Mesenchymal stem cell (in vitro differentiated cells and primary cell): Measurements from ENCODE around the gene PCYT2.

ENCODE experiments used
- DNase-seq: peaks from one replicate; pipeline ENCODE4 v3.0.0-alpha.2; 2013
- H2AFZ ChIP-seq: one replicate; pipeline ENCODE4 v1.6.1; 2013; ENCODE audit warnings: low read depth, mild to moderate bottlenecking, control low read depth, inconsistent platforms, low read length, moderate library complexity
- H2AK5ac ChIP-seq: 2 replicates; pipeline ENCODE4 v1.6.1; 2013; ENCODE audit warnings: low read length, moderate library complexity, mild to moderate bottlenecking, inconsistent platforms; ENCODE audit not compliant: severe bottlenecking
- H2BK120ac ChIP-seq: one replicate; pipeline ENCODE4 v1.6.1; 2013; ENCODE audit warnings: low read depth, mild to moderate bottlenecking, inconsistent platforms, low read length, moderate library complexity
- H2BK12ac ChIP-seq, 2 experiments: one replicate each; pipeline ENCODE4 v1.6.1; 2013; ENCODE audit warnings: inconsistent platforms in 2 of 2, low read length in 2 of 2, mild to moderate bottlenecking in 2 of 2, moderate library complexity in 2 of 2, control low read depth in 1 of 2
- H2BK15ac ChIP-seq: one replicate; pipeline ENCODE4 v1.6.1; 2013; ENCODE audit warnings: mild to moderate bottlenecking, low read depth, inconsistent platforms; ENCODE audit not compliant: poor library complexity, severe bottlenecking
- H2BK5ac ChIP-seq: 2 replicates; pipeline ENCODE4 v1.6.1; 2013; ENCODE audit warnings: low read depth, mild to moderate bottlenecking, low read length, control low read depth, inconsistent platforms; ENCODE audit not compliant: poor library complexity, severe bottlenecking
- H3K14ac ChIP-seq, 2 experiments: one replicate each; pipeline ENCODE4 v1.6.1; 2013; ENCODE audit warnings: inconsistent platforms in 2 of 2, low read length in 2 of 2, control low read depth in 1 of 2, mild to moderate bottlenecking in 1 of 2, moderate library complexity in 1 of 2
- H3K18ac ChIP-seq, 2 experiments: one replicate each; pipeline ENCODE4 v1.6.1; 2013; ENCODE audit warnings: inconsistent platforms in 2 of 2, low read length in 2 of 2, control low read depth in 1 of 2, low read depth in 1 of 2, mild to moderate bottlenecking in 1 of 2
- H3K23ac ChIP-seq, 2 experiments: one replicate each; pipeline ENCODE4 v1.6.1; 2013; ENCODE audit warnings: inconsistent platforms in 2 of 2, low read length in 2 of 2, mild to moderate bottlenecking in 2 of 2, moderate library complexity in 2 of 2, control low read depth in 1 of 2
- H3K27ac ChIP-seq: 2 replicates; pipeline ENCODE4 v1.5.1; 2013; ENCODE audit warnings: mild to moderate bottlenecking, moderate library complexity, low read length, control low read depth, inconsistent platforms; ENCODE audit not compliant: poor library complexity, severe bottlenecking
- H3K27me3 ChIP-seq, 2 experiments: 2 replicates each; pipeline versions ENCODE4 v1.6.1 to v1.7.0; 2013; ENCODE audit warnings: low read length in 2 of 2, mild to moderate bottlenecking in 2 of 2, moderate library complexity in 2 of 2, control low read depth in 1 of 2, inconsistent platforms in 1 of 2; ENCODE audit not compliant: control insufficient read depth in 1 of 2, insufficient read depth in 1 of 2
- H3K36me3 ChIP-seq, 2 experiments: 2 replicates each; pipeline versions ENCODE4 v1.6.1 to v1.7.0; 2013; ENCODE audit warnings: low read length in 2 of 2, control low read depth in 1 of 2, inconsistent platforms in 1 of 2, low read depth in 1 of 2, mild to moderate bottlenecking in 1 of 2; ENCODE audit not compliant: insufficient read depth in 2 of 2, control insufficient read depth in 1 of 2
- H3K4ac ChIP-seq, 2 experiments: one replicate each; pipeline ENCODE4 v1.6.1; 2013; ENCODE audit warnings: inconsistent platforms in 2 of 2, low read length in 2 of 2, mild to moderate bottlenecking in 2 of 2, moderate library complexity in 2 of 2, control low read depth in 1 of 2, low read depth in 1 of 2
- H3K4me1 ChIP-seq: 2 replicates; pipeline ENCODE4 v1.6.1; 2013; ENCODE audit warnings: low read depth, low read length, control low read depth; ENCODE audit not compliant: control insufficient read depth, insufficient read depth
- H3K4me2 ChIP-seq: 2 replicates; pipeline ENCODE4 v1.6.1; 2013; ENCODE audit warnings: low read length, mild to moderate bottlenecking, inconsistent platforms; ENCODE audit not compliant: poor library complexity, severe bottlenecking
- H3K4me3 ChIP-seq, 2 experiments: 2 replicates each; pipeline versions ENCODE4 v1.5.1 to v1.7.0; 2013; ENCODE audit warnings: low read length in 2 of 2, mild to moderate bottlenecking in 2 of 2, control low read depth in 1 of 2, low read depth in 1 of 2; ENCODE audit not compliant: insufficient read depth in 1 of 2
- H3K79me1 ChIP-seq: replicated peaks from 2 replicates; pipeline ENCODE4 v1.6.1; 2013; ENCODE audit warnings: mild to moderate bottlenecking, control low read depth, low read length, inconsistent platforms; ENCODE audit not compliant: poor library complexity, severe bottlenecking
- H3K9ac ChIP-seq: 2 replicates; pipeline ENCODE4 v1.7.0; 2013; ENCODE audit warnings: mild to moderate bottlenecking, low read length, moderate library complexity
- H3K9me3 ChIP-seq: 2 replicates; pipeline ENCODE4 v1.7.0; 2013; ENCODE audit warnings: mild to moderate bottlenecking, low read length; ENCODE audit not compliant: control insufficient read depth
- H4K8ac ChIP-seq: one replicate; pipeline ENCODE4 v1.6.1; 2013; ENCODE audit warnings: inconsistent platforms, mild to moderate bottlenecking, low read length, moderate library complexity
- H4K91ac ChIP-seq: one replicate; pipeline ENCODE4 v1.6.1; 2013; ENCODE audit warnings: mild to moderate bottlenecking, low read length, inconsistent platforms
- WGBS: methylation state at CpG from one replicate; pipeline ENCODE4 v1.1.7; 2013; ENCODE audit warnings: mixed read lengths; 5-methylcytosine and 5-hydroxymethylcytosine counted together

Gene PCYT2

DNA sequence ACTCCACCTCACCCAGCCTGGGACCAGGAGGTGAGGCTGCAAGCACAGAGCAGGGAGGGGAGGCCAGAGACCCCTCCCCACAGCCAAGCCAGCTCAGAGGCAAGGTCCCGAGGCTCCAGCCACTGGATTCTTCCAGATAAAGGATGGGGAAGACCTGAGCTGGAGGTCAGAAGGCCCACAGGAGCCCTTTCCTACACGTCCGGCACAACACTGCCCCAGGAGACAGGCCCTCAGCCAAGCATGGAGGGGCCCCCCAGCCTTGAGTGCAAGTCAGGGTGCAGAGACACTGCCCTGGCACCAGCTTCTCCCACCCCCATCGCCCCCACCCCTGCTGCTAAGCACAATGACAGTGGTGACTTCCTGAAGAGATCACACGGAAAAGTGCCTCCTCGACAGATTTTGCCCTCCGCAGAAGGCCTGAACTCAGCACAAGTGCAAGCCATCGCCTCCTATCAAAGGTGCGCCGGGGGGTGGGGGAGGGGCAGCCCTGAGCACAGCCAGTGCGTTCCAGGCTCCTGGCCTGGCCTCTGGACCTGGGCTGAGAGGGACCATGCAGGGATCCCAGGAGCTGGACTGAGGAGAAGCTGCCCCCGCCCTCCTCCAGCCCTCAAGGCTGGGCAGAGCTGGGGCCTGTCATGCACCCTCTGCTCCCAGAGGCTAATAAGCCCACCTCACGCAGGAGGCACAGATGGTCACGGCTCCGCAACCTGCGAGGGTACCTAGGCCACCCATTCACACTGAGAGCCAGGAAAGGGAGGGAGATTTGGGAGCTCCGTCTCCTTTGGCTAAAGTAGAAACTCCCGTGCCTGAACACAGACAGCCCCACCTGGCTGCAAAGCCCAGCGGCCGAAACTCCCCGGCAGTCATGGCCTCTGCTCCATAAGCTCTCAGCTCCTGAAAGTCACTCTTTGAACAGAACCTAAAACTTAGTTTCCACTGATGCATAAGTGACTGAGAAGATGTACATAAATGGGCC lies 13.6 kb upstream of the PCYT2 start:
- H3K4me1 ChIP-seq: peaks cover 72% of the 10 kb centered on the region
- peak overlapping the region; percentile 72 for H4K91ac ChIP-seq
- H4K8ac ChIP-seq: no peak overlapping the region
- no peak overlapping the region for H2AFZ ChIP-seq
- H3K14ac ChIP-seq: peak overlapping the region in 1 of 2 experiments; percentile 85
- H2BK5ac ChIP-seq: no peak overlapping the region
- no peak overlapping the region for H2BK15ac ChIP-seq
- H3K36me3 ChIP-seq: peaks cover 30 to 36% of the 10 kb centered on the region in 2 experiments
- peak overlapping the region in 1 of 2 experiments; percentile 94 for H3K23ac ChIP-seq
- no peak overlapping the region for H3K4me3 ChIP-seq
- H3K4me2 ChIP-seq: peak overlapping the region; percentile 20
- peak overlapping the region in 1 of 2 experiments; percentile 73 for H2BK12ac ChIP-seq
- H3K4ac ChIP-seq: no peak overlapping the region
- no peak overlapping the region for H2BK120ac ChIP-seq
- H2AK5ac ChIP-seq: peak overlapping the region; percentile 50
- peak overlapping the region; percentile 75 for H3K9ac ChIP-seq
- peak overlapping the region; percentile 17 for H3K27ac ChIP-seq
- no peak for DNase-seq
- no peaks in the 10 kb centered on the region for H3K9me3 ChIP-seq
- peaks cover 10% of the 10 kb centered on the region for H3K79me1 ChIP-seq
- no peaks in the 10 kb centered on the region for H3K27me3 ChIP-seq
- H3K18ac ChIP-seq: peak overlapping the region in 1 of 2 experiments; percentile 41
- 54% methylated on average over 19 of the region's 21 CpGs for WGBS

- peak overlapping the region; percentile 82 for H3K27ac ChIP-seq
- H3K14ac ChIP-seq: peak overlapping the region in 1 of 2 experiments; percentile 27
- peaks cover 8% of the 10 kb centered on the region for H3K79me1 ChIP-seq
- peak overlapping the region; percentile 69 to 89 for H3K18ac ChIP-seq
- peak overlapping the region; percentile 75 for H3K9ac ChIP-seq
- peak overlapping the region; percentile 35 for H2BK5ac ChIP-seq
- peak overlapping the region; percentile 83 to 88 for H3K4ac ChIP-seq
- H2AK5ac ChIP-seq: peak overlapping the region; percentile 34
- peak overlapping the region; percentile 32 to 37 for H2BK12ac ChIP-seq
- H2BK15ac ChIP-seq: peak overlapping the region; percentile 31
- H2AFZ ChIP-seq: no peak overlapping the region
- H3K23ac ChIP-seq: peak overlapping the region in 1 of 2 experiments; percentile 81
- H3K4me1 ChIP-seq: peaks cover 60% of the 10 kb centered on the region
- peak overlapping the region; percentile 71 for H3K4me2 ChIP-seq
- 16% methylated on average over 32 of the region's 32 CpGs for WGBS
- no peaks in the 10 kb centered on the region for H3K9me3 ChIP-seq
- peaks cover 42 to 45% of the 10 kb centered on the region in 2 experiments for H3K36me3 ChIP-seq
- peak overlapping the region; percentile 58 for H4K91ac ChIP-seq
- H3K4me3 ChIP-seq: peak overlapping the region; percentile 11 to 70
- peak overlapping the region; percentile 77 for H4K8ac ChIP-seq
- H2BK120ac ChIP-seq: peak overlapping the region; percentile 51
- H3K27me3 ChIP-seq: no peaks in the 10 kb centered on the region
- peak; percentile 90 for DNase-seq
Measured at GRCh38 chr17:81923302-81924260, 12.4 kb upstream of the PCYT2 start.

DNA sequence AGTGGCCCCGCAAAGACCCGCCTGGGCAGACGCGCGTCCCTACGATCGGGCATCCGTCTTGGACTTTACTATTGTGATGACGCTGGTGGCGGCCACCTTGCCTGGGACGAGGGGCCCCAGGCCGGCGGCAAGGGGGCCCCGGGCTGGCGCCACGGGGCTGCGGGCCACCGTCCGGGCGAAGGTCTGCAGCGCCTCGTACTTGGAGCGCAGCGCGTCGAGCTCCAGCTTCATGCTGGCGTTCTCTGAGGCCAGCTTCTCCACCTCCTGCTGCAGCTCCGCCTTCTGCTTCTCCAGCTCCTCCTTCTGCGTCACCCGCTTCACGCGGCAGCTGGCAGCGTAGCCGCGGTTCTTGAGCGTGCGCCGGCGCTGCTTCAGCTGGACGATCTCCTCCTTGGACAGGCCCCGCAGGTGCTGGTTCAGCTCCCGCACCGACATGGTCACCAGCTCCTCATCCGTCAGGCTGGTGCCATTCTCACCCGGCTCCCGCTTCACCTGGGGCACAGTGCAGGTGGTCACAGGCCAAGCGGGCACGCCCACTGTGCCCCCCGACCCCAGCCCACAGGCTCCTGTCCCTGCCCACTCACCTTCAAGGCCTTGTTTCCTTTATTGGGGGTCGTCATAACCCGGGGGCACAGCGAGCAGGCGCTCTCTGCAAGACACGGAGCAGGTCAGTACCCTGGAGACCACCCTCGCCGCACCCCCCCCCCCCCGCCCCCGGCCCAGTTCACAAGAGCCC lies 11.5 kb upstream of the PCYT2 start:
- Histone ChIP-seq H3K9me3 (no peaks in the 10 kb centered on the region), H2BK15ac (no peak overlapping the region), H3K4me3 (peak overlapping the region in 1 of 2 experiments; percentile 70), H3K4me2 (peak overlapping the region; percentile 54), H2AK5ac (peak overlapping the region; percentile 24), H2BK5ac (no peak overlapping the region), H2AFZ (no peak overlapping the region), H3K23ac (peak overlapping the region in 1 of 2 experiments; percentile 19), H3K36me3 (peaks cover 42 to 46% of the 10 kb centered on the region in 2 experiments), H3K27ac (peak overlapping the region; percentile 47), H3K14ac (peak overlapping the region in 1 of 2 experiments; percentile 80), H2BK12ac (peak overlapping the region in 1 of 2 experiments; percentile 92), H3K18ac (peak overlapping the region in 1 of 2 experiments; percentile 89), H3K4ac (peak overlapping the region in 1 of 2 experiments; percentile 71), H4K91ac (peak overlapping the region; percentile 36), H2BK120ac (no peak overlapping the region), H3K27me3 (no peaks in the 10 kb centered on the region), H3K9ac (peak overlapping the region; percentile 75), H4K8ac (no peak overlapping the region), H3K79me1 (peaks cover 5% of the 10 kb centered on the region), H3K4me1 (peaks cover 54% of the 10 kb centered on the region)
- WGBS: 91% methylated on average over 57 of the region's 58 CpGs
- no peak for DNase-seq
